Left ventricle myocardium superior (tissue), 1 donor: Measurements from ENCODE around the gene HSPA1B. TPM values are rescaled to one million over a fixed set of nuclear protein-coding genes. Genes with fewer than 3 reads are reported as not detected.
"Not testable (repeated sequence)": the region's sequence is repeated elsewhere in the genome, so short reads cannot be mapped to it uniquely, and the experiment has no call there.

Source experiments
- ATAC-seq: fragments of 200-7000 bp; cut with Tn5 transposase; one replicate; pipeline ENCODE4 v1.9.1; 2020; ENCODE audit warnings: mild to moderate bottlenecking, moderate library complexity
- DNase-seq: peaks from one replicate; pipeline ENCODE4 v3.0.0-alpha.2; 2020
- intact Hi-C: fragments of 100-400 bp; cut with micrococcal nuclease; formaldehyde crosslinking; loops from one replicate; pipeline ENCODE4 v1.11.0; 2022
- long read RNA-seq: library from polyadenylated mRNA; unstranded; transcript quantifications from one replicate; pipeline ENCODE4 v2.0.0, GENCODE V29; 2021
- total RNA-seq: library from RNA; stranded (reverse); fragmentation: NEBNext Ultra II Directional; extraction: Animal tissue kit (Norgen Biotek cat#: 25700); gene quantifications from one replicate; pipeline ENCODE4 v1.2.1, GENCODE V29; 2021
- donor health status: DM: no; HTN: yes; CAD: no; lungs with severe emphysema.

Gene HSPA1B
- 233 TPM for total RNA-seq
- long read RNA-seq, transcript HSPA1B-201 (1 exons, 2,521 nt) = major isoform, 106 of 107 reads
- long read RNA-seq, partial matches to known transcripts = 0 of 107 reads
- long read RNA-seq, other reads (novel, unspliced or antisense) = 1 of 107 reads

GRCh38 chr6:31827286-31828079, at the start of gene HSPA1B:
HSPA1B (plus strand) TSS chr6:31827738; CDS start chr6:31827951, 213 bp downstream.
- intact Hi-C loops = no loop called here
- ATAC-seq (peak; percentile 91), DNase-seq (peak; percentile 100)

GRCh38 chr6:31778193-31778592, 49.3 kb upstream of the HSPA1B start:
- intact Hi-C loops = no loop called here
- DNase-seq (no peak), ATAC-seq (no peak)

GRCh38 chr6:31778999-31779885, 48.3 kb upstream of the HSPA1B start:
- intact Hi-C loops = no loop called here
- ATAC-seq (no peak), DNase-seq (no peak)

- intact Hi-C loops = no loop called here
- DNase-seq (no peak), ATAC-seq (no peak)
Measured at GRCh38 chr6:31779908-31780307, 47.6 kb upstream of the HSPA1B start.

- ATAC-seq (no peak), DNase-seq (no peak)
- intact Hi-C loops = no loop called here
Measured at GRCh38 chr6:31780507-31781243, 46.9 kb upstream of the HSPA1B start.

GRCh38 chr6:31781244-31782125, 46.1 kb upstream of the HSPA1B start:
- DNase-seq (no peak), ATAC-seq (no peak)
- intact Hi-C loops = no loop called here

GRCh38 chr6:31782126-31782855, 45.2 kb upstream of the HSPA1B start:
- DNase-seq = no peak
- intact Hi-C loops = no loop called here
- no peak for ATAC-seq

- intact Hi-C loops = no loop called here
Measured at GRCh38 chr6:31784098-31784925, 43.2 kb upstream of the HSPA1B start.

GRCh38 chr6:31785475-31785874, 42.1 kb upstream of the HSPA1B start:
- no peak for DNase-seq
- intact Hi-C loops = no loop called here
- ATAC-seq = no peak

More at GRCh38 chr6:31784098-31784925, 43.2 kb upstream of the HSPA1B start:
- DNase-seq (no peak), ATAC-seq (no peak)

GRCh38 chr6:31791324-31792089, 36.0 kb upstream of the HSPA1B start:
- no peak for DNase-seq
- no peak for ATAC-seq
- intact Hi-C loops = no loop called here

GRCh38 chr6:31792090-31792374, 35.5 kb upstream of the HSPA1B start:
- ATAC-seq = no peak
- intact Hi-C loops = no loop called here
- no peak for DNase-seq

- DNase-seq (no peak), ATAC-seq (no peak)
Measured at GRCh38 chr6:31792761-31793171, 34.8 kb upstream of the HSPA1B start.

GRCh38 chr6:31793927-31794245, 33.7 kb upstream of the HSPA1B start:
- intact Hi-C loops, DNase-seq, ATAC-seq: not testable (repeated sequence)

More at GRCh38 chr6:31792761-31793171, 34.8 kb upstream of the HSPA1B start:
- intact Hi-C loops = no loop called here

GRCh38 chr6:31794294-31794865, 33.2 kb upstream of the HSPA1B start:
- peak; percentile 7 for DNase-seq
- intact Hi-C loops = no loop called here
- ATAC-seq = no peak

GRCh38 chr6:31794866-31795615, 32.5 kb upstream of the HSPA1B start:
- intact Hi-C loops = no loop called here
- peak; percentile 9 for ATAC-seq
- peak; percentile 33 for DNase-seq
